ENCODE results near the gene GPR17. TPM values are rescaled to one million over a fixed set of nuclear protein-coding genes. Genes with fewer than 3 reads are reported as not detected.

GPR17 gene
- total and polyA plus RNA-seq, 2 donors (not counting 1 experiment from before 2014, with no cell fraction given): 0.06 TPM; not detected in 1

- Histone ChIP-seq H3K9ac (ENCODE audit: low read length) (peak overlapping the region; percentile 21), H3K9me3 (ENCODE audit: control extremely low read depth in 1 of 3, control insufficient read depth in 2 of 3, insufficient read depth in 1 of 3, low read length in 2 of 3) (peaks cover 0 to 8% (median 0%) of the 10 kb centered on the region in 3 donors), H3K27ac (ENCODE audit: low read length in 2 of 2) (no peak overlapping the region), H3K36me3 (replicated peaks in 1 of 2; ENCODE audit: control extremely low read depth in 1 of 2, control insufficient read depth in 1 of 2, extremely low read depth in 1 of 2, insufficient read depth in 2 of 2, low read length in 1 of 2) (no peaks in the 10 kb centered on the region), H3K79me2 (ENCODE audit: control insufficient read depth, insufficient read depth, low read length) (no peaks in the 10 kb centered on the region), H3K4me3 (ENCODE audit: control extremely low read depth in 1 of 5, extremely low read depth in 1 of 5, insufficient read depth in 1 of 5, low read depth in 2 of 5, low read length in 4 of 5) (peak overlapping the region in 1 of 5 experiments; percentile 6), H4K20me1 (ENCODE audit: control insufficient read depth, insufficient read depth, low read length, poor library complexity, severe bottlenecking) (no peaks in the 10 kb centered on the region), H2AFZ (ENCODE audit: insufficient read depth, low read depth, low read length, poor library complexity, severe bottlenecking) (peak overlapping the region; percentile 65), H3K4me2 (replicated peaks; ENCODE audit: low read depth, low read length, poor library complexity, severe bottlenecking) (peak overlapping the region; percentile 63), H3K27me3 (replicated peaks in 1 of 4; ENCODE audit: control extremely low read depth in 1 of 4, control insufficient read depth in 3 of 4, insufficient read depth in 4 of 4, low read length in 3 of 4) (no peaks in the 10 kb centered on the region), H3K4me1 (ENCODE audit: control insufficient read depth in 2 of 2, insufficient read depth in 2 of 2, low read length in 2 of 2) (peaks cover 30 to 66% of the 10 kb centered on the region in 2 donors)
- ChIA-PET CTCF (interaction anchor here (0.7 to 19.3 kb wide), 18 partner anchors 12 to 157 kb away, joined by 3 to 553 read pairs (median 6); partner anchors contain the start of gene SFT2D3), POLR2A (interaction anchor here (2.3 kb wide), 1 partner anchor 58 kb away, joined by 13 read pairs; no protein-coding TSS in a partner anchor)
- TF ChIP-seq CTCF (IDR thresholded peaks at IDR 0.05): no peak
- no peak for TF ChIP-seq EZH2 (IDR thresholded peaks at IDR 0.05; ENCODE audit: borderline replicate concordance, insufficient read depth, low read depth, low read length, poor library complexity, severe bottlenecking)
- intact Hi-C loops (cut with micrococcal nuclease): loop anchor here (1.0 to 5.0 kb wide), 6 partner anchors 9 to 122 kb away; partner anchors contain the start of genes IWS1 and SFT2D3
- Mint-ChIP-seq H3K9me3 (ENCODE audit: insufficient read depth) (no peaks in the 10 kb centered on the region), H3K4me3 (peak overlapping the region; percentile 74), H3K27me3 (no peaks in the 10 kb centered on the region), H3K27ac (no peak overlapping the region), H3K4me1 (peaks cover 64% of the 10 kb centered on the region)
- ATAC-seq (ENCODE audit: low read depth) (peak; percentile 23), DNase-seq (peak; percentile 39)
- 64% methylated on average over 9 of the region's 12 CpGs for WGBS (ENCODE audit: insufficient coverage)
Observed at GRCh38 chr2:127649100-127649611, 3.2 kb downstream of the GPR17 start.

DNA sequence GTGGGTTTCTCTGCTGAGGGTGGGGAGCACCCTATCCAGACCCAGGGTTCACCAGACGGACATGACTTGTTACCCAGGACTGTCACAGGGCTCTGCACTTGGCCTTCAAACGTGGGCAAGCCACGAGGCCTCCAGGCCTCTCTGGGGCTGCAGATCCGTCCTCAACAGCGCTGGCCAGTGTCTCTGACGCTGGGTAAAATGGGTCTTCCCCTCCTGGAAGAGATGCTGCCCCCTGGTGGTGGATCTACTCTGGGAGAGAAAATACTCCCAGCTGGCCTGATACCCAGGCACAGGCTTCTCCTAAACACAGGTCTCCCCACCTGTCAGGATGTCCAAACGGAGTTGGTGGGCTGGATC is 3.7 kb downstream of the GPR17 start:
- Histone ChIP-seq H3K27me3 (replicated peaks in 1 of 4; ENCODE audit: control extremely low read depth in 1 of 4, control insufficient read depth in 3 of 4, insufficient read depth in 4 of 4, low read length in 3 of 4) (no peaks in the 10 kb centered on the region), H4K20me1 (ENCODE audit: control insufficient read depth, insufficient read depth, low read length, poor library complexity, severe bottlenecking) (no peaks in the 10 kb centered on the region), H3K27ac (ENCODE audit: low read length in 2 of 2) (no peak overlapping the region), H3K4me2 (replicated peaks; ENCODE audit: low read depth, low read length, poor library complexity, severe bottlenecking) (peak overlapping the region; percentile 63), H3K36me3 (replicated peaks in 1 of 2; ENCODE audit: control extremely low read depth in 1 of 2, control insufficient read depth in 1 of 2, extremely low read depth in 1 of 2, insufficient read depth in 2 of 2, low read length in 1 of 2) (no peaks in the 10 kb centered on the region), H3K4me3 (ENCODE audit: control extremely low read depth in 1 of 5, extremely low read depth in 1 of 5, insufficient read depth in 1 of 5, low read depth in 2 of 5, low read length in 4 of 5) (peak overlapping the region in 1 of 5 experiments; percentile 6), H3K4me1 (ENCODE audit: control insufficient read depth in 2 of 2, insufficient read depth in 2 of 2, low read length in 2 of 2) (peaks cover 30 to 66% of the 10 kb centered on the region in 2 donors), H3K79me2 (ENCODE audit: control insufficient read depth, insufficient read depth, low read length) (no peaks in the 10 kb centered on the region), H2AFZ (ENCODE audit: insufficient read depth, low read depth, low read length, poor library complexity, severe bottlenecking) (peak overlapping the region; percentile 65), H3K9ac (ENCODE audit: low read length) (peak overlapping the region; percentile 21), H3K9me3 (ENCODE audit: control extremely low read depth in 1 of 3, control insufficient read depth in 2 of 3, insufficient read depth in 1 of 3, low read length in 2 of 3) (peaks cover 0 to 8% (median 0%) of the 10 kb centered on the region in 3 donors)
- Mint-ChIP-seq H3K4me1 (peaks cover 64% of the 10 kb centered on the region), H3K9me3 (ENCODE audit: insufficient read depth) (no peaks in the 10 kb centered on the region), H3K4me3 (peak overlapping the region; percentile 74), H3K27me3 (no peaks in the 10 kb centered on the region), H3K27ac (peak overlapping the region; percentile 82)
- no peak for TF ChIP-seq EZH2 (IDR thresholded peaks at IDR 0.05; ENCODE audit: borderline replicate concordance, insufficient read depth, low read depth, low read length, poor library complexity, severe bottlenecking)
- TF ChIP-seq CTCF (IDR thresholded peaks at IDR 0.05): peak; percentile 92
- intact Hi-C loops (cut with micrococcal nuclease): loop anchor here (1.0 to 5.0 kb wide), 6 partner anchors 9 to 122 kb away; partner anchors contain the start of genes IWS1 and SFT2D3
- ChIA-PET POLR2A (interaction anchor here (1.2 to 2.3 kb wide), 2 partner anchors 57 to 59 kb away, joined by 4 to 13 read pairs; no protein-coding TSS in a partner anchor), CTCF (interaction anchor here (0.6 to 19.3 kb wide), 33 partner anchors 8 to 328 kb away, joined by 3 to 553 read pairs (median 6); partner anchors contain the start of gene SFT2D3)
- DNase-seq (peak; percentile 87), ATAC-seq (ENCODE audit: low read depth) (peak; percentile 71)
- WGBS (ENCODE audit: insufficient coverage): 7% methylated on average over 6 of the region's 7 CpGs

Data from B cell (primary cell).